Measurements from ENCODE around the gene CLASP1. TPM values are rescaled to one million over a fixed set of nuclear protein-coding genes. Genes with fewer than 3 reads are reported as not detected.

Gene CLASP1
- total RNA-seq, 1 donor from 2014 or later = 110 TPM

DNA sequence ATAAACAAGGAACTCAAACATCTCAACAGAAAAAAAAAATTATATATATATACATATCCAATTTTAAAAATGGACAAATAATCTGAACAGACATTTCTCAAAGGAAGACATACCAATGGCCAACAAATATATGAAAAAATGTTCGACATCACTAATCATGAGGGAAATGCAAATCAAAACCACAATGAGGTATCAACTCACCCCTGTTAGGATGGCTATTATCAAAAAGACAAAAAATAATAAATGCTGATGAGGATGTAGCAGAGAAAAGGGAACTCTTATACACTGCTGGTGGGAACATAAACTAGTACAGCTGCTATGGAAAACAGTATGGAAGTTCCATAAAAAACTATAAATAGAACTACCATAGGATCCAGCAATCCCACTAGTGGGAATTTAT lies 46.1 kb downstream of the CLASP1 start:
- Histone ChIP-seq H3K4me1 (no peaks in the 10 kb centered on the region), H3K9me3 (ENCODE audit: low read depth) (no peaks in the 10 kb centered on the region), H4K20me1 (ENCODE audit: low read depth) (peaks cover 72% of the 10 kb centered on the region), H3F3A (ENCODE audit: low read depth) (no peaks in the 10 kb centered on the region), H3K36me3 (peaks cover 5% of the 10 kb centered on the region), H3K79me2 (ENCODE audit: low read depth) (peaks cover 97% of the 10 kb centered on the region), H3K9ac (no peak overlapping the region), H2AFZ (replicated peaks) (no peak overlapping the region), H3K27ac (no peak overlapping the region), H3K27me3 (no peaks in the 10 kb centered on the region), H3K4me2 (no peak overlapping the region), H3K4me3 (no peak overlapping the region)
- no peaks in the 10 kb centered on the region for H3K27me3 Mint-ChIP-seq (ENCODE audit: insufficient read depth, low read depth)
- no peaks in the 10 kb centered on the region for H3K9me3 Mint-ChIP-seq
- TF ChIP-seq, protein P1, sequence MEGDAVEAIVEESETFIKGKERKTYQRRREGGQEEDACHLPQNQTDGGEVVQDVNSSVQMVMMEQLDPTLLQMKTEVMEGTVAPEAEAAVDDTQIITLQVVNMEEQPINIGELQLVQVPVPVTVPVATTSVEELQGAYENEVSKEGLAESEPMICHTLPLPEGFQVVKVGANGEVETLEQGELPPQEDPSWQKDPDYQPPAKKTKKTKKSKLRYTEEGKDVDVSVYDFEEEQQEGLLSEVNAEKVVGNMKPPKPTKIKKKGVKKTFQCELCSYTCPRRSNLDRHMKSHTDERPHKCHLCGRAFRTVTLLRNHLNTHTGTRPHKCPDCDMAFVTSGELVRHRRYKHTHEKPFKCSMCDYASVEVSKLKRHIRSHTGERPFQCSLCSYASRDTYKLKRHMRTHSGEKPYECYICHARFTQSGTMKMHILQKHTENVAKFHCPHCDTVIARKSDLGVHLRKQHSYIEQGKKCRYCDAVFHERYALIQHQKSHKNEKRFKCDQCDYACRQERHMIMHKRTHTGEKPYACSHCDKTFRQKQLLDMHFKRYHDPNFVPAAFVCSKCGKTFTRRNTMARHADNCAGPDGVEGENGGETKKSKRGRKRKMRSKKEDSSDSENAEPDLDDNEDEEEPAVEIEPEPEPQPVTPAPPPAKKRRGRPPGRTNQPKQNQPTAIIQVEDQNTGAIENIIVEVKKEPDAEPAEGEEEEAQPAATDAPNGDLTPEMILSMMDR (IDR thresholded peaks at IDR 0.05) = no peak
- TF ChIP-seq EZH2 (IDR thresholded peaks at IDR 0.05) (no peak), EZH2phosphoT487 (IDR thresholded peaks at IDR 0.05) (no peak)
- peaks cover 39% of the 10 kb centered on the region for H3K36me3 Mint-ChIP-seq
- no peak overlapping the region for H3K27ac Mint-ChIP-seq
- no peaks in the 10 kb centered on the region for H3K4me1 Mint-ChIP-seq
- H3K4me3 Mint-ChIP-seq = no peak overlapping the region
- no peak for DNase-seq (ENCODE audit: low spot score)

DNA sequence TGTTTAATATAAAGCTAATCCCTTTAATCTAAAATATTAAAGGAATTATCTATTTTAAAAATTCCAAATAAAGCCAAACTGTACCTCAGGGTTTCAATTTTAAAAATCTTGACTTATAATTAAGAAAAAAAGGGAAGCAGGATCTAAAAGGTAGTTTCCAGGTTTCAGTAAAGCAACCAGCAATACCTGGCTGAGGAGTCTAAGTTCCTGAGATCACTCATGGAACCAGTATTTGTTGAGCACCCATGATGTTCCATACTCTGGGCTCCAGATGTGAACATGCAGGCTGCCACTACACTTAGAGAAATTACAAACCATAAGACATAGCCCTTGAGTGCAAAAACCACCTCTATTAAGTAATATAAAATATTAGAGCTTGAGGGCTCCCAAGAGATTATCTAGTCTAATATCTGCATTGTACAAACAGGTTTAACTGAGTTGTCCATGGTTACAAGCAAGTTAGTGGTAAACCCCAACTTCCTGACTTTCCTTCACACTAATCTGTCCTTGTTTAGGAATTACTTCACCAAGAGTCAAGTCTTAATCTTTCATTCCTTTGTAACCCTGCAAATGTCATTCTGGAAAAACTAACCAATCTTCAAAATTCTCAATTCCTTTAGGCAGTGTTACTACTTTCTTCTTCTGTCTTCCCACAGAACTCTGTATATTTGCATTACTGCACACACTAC lies 49.2 kb downstream of the CLASP1 start:
- H3K36me3 ChIP-seq = peaks cover 5% of the 10 kb centered on the region

DNA sequence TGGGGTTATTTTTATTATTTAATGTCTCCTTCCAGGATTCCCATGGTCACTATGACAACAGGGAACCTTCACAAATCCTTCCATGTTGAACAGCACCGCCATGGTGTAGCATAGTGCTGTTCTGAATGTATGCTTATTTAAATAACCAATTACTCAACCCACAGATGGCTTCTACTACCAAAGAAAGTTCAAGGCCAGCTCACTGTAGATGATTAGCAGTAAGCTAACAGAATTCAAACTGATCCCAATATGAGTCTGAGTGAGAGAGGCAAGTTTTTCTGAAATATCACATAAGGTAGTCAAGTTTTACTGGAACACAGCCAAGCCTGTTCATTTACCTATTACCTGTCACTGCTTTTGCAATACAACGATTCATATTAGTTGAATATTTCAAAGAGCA lies 51.2 kb downstream of the CLASP1 start:
- Histone ChIP-seq H3K4me1 (no peaks in the 10 kb centered on the region), H3K79me2 (ENCODE audit: low read depth) (peaks cover 96% of the 10 kb centered on the region), H2AFZ (replicated peaks) (no peak overlapping the region), H3K9ac (no peak overlapping the region), H4K20me1 (ENCODE audit: low read depth) (peaks cover 61% of the 10 kb centered on the region), H3F3A (ENCODE audit: low read depth) (peaks cover 12% of the 10 kb centered on the region), H3K27ac (no peak overlapping the region), H3K36me3 (peaks cover 5% of the 10 kb centered on the region), H3K9me3 (ENCODE audit: low read depth) (no peaks in the 10 kb centered on the region), H3K4me2 (no peak overlapping the region), H3K27me3 (no peaks in the 10 kb centered on the region), H3K4me3 (no peak overlapping the region)
- no peak overlapping the region for H3K27ac Mint-ChIP-seq
- no peak for TF ChIP-seq EZH2 (IDR thresholded peaks at IDR 0.05)
- TF ChIP-seq EZH2phosphoT487 (IDR thresholded peaks at IDR 0.05) = no peak
- TF ChIP-seq, protein P1 (IDR thresholded peaks at IDR 0.05) = no peak
- DNase-seq (ENCODE audit: low spot score) = no peak
- H3K9me3 Mint-ChIP-seq = peaks cover under 1% of the 10 kb centered on the region
- H3K36me3 Mint-ChIP-seq = peaks cover 17% of the 10 kb centered on the region
- no peak overlapping the region for H3K4me3 Mint-ChIP-seq
- no peaks in the 10 kb centered on the region for H3K27me3 Mint-ChIP-seq (ENCODE audit: insufficient read depth, low read depth)
- H3K4me1 Mint-ChIP-seq = peaks cover 11% of the 10 kb centered on the region

More for the DNA sequence above, 49.2 kb downstream of the CLASP1 start:
- H3K4me3 Mint-ChIP-seq = no peak overlapping the region
- H3K4me3 ChIP-seq = no peak overlapping the region
- no peak overlapping the region for H3K27ac ChIP-seq
- H3K36me3 Mint-ChIP-seq = peaks cover 23% of the 10 kb centered on the region
- H3F3A ChIP-seq (ENCODE audit: low read depth) = peaks cover 12% of the 10 kb centered on the region
- no peaks in the 10 kb centered on the region for H3K9me3 Mint-ChIP-seq
- no peaks in the 10 kb centered on the region for H3K27me3 Mint-ChIP-seq (ENCODE audit: insufficient read depth, low read depth)
- TF ChIP-seq EZH2phosphoT487 (IDR thresholded peaks at IDR 0.05) (no peak), EZH2 (IDR thresholded peaks at IDR 0.05) (no peak)
- no peaks in the 10 kb centered on the region for H3K4me1 ChIP-seq
- H3K4me2 ChIP-seq = no peak overlapping the region
- H3K4me1 Mint-ChIP-seq = peaks cover 11% of the 10 kb centered on the region
- H3K27ac Mint-ChIP-seq = no peak overlapping the region
- H3K27me3 ChIP-seq = no peaks in the 10 kb centered on the region
- H2AFZ ChIP-seq (replicated peaks) = no peak overlapping the region
- no peak overlapping the region for H3K9ac ChIP-seq
- no peaks in the 10 kb centered on the region for H3K9me3 ChIP-seq (ENCODE audit: low read depth)
- DNase-seq (ENCODE audit: low spot score) = no peak
- peaks cover 74% of the 10 kb centered on the region for H4K20me1 ChIP-seq (ENCODE audit: low read depth)
- peaks cover 96% of the 10 kb centered on the region for H3K79me2 ChIP-seq (ENCODE audit: low read depth)
